ENCODE data around the gene DTNA.
"Not testable (repeated sequence)": the region's sequence is repeated elsewhere in the genome, so short reads cannot be mapped to it uniquely, and the experiment has no call there.

DTNA gene

GRCh38 chr18:34725737-34726136 lies 15.6 kb downstream of the DTNA start:
- DNase-seq (ENCODE audit: low read depth), result not testable (repeated sequence)

DNA sequence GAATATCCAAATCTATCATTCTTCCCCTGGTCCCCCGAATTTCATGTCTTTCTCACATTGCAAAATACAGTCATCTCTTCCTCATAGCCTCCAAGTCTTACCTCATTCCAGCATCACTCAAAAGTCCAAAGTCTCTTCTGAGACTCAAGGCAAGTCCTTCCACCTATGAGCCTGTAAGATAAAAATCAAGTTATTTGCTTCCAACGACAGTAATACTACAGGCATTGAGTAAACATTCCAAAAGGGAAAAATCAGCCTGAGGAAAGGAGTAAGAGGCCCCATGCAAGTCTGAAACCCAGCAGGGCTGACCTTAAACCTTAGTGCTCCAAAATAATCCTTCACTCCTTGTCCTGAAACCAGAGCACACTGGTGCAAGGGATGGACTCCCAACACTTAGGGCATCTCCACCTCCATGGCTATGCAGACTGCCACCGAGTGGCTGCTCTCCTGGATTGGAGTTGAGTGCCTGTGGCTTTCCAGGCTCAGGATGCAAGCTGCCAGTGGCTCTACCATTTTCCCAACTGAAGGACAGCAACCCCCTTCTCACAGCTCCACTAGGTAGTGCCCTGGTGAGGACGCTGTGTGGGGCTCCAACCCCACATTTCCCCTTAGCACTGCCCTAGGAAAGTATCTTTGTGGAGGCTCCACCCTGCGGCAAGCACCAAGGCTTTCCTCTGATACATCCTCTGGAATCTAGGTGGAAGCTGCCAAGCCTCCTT lies 16.3 kb downstream of the DTNA start:
- no peak for DNase-seq (ENCODE audit: low read depth)

DNA sequence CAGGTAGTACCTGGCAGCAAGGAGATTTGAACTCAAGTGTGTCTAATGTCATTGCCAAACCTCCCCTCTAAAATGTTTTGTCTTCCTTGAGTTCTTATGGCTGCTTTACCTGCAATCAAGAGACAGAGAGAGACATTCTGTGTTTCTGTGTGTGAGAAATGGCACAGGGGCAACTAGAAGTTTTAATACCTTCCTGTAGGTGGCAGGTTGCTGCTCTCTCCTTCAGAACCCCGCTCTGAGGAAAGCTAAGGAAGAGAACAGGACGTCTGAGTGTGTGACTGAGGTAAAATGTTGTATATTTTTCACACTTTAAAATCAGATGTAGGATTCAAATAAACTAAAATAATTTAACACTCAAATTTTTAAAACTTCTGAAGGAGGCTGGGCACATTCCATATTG lies 19.2 kb downstream of the DTNA start:
- no peak for DNase-seq (ENCODE audit: low read depth)

GRCh38 chr18:34729740-34730355 lies 19.8 kb downstream of the DTNA start:
- DNase-seq (ENCODE audit: low read depth), result no peak

DNA sequence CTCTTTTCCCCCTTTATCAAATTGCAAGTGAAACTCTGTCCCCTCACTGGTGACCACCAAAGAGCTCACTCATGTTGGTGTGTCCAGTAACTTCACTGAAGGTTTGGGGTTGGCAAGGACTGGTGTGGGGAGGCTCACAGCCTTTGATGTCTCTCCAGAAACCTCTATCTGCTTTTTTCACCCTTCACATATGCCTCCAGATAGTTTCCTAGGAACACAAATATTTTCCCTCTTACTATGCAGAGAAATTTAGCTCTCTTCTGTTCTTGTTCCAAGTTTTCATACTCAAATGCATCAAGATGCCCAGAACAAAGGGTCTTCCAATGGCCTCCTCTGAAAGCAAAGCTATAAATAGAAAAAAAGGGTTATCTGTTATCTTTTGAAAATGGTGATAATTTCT lies 20.7 kb downstream of the DTNA start:
- DNase-seq (ENCODE audit: low read depth), result no peak

GRCh38 chr18:34734056-34734455 lies 24.0 kb downstream of the DTNA start:
- DNase-seq (ENCODE audit: low read depth), result no peak

DNA sequence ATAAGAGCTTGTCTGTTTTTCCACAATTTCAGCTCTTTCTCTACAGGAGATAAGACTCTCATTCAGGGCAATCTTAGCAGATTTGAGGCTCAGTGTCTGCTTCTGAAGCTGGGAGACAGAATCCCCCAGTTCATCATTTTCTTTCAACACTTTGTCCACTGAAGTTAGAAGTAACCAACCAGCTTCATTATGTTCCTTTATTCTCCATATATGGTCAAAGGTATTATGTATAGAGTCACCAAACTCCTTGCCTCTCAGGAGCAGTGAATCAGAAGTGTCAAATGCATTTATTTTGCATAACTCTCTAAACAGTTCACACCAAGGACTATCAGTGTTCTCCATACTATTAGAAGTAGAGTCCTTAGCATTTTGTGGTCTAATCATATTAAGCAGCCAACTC lies 24.4 kb downstream of the DTNA start:
- not testable (repeated sequence) for DNase-seq (ENCODE audit: low read depth)

- no peak for DNase-seq (ENCODE audit: low read depth)
These were observed 28.2 kb downstream of the DTNA start for GRCh38 chr18:34738175-34738894.

DNA sequence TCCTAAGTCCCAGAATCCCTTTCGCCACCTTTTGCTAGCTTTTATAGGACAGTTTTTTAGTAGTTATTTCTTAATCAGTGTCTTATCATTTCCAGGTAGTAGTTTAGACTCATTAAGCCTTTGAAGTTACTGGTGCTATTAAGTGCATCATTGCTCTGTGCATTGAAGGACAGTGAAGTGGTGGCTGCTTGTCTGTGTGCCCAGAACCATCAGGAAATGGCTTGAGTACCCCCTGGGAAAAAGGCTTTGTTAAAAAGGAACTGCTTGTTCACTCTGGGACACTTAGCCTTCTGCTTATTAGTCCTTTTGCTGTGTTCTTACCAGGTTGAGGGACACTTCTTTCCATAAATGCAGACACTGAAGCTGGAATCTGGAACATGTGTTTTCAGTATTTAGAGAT lies 30.0 kb downstream of the DTNA start:
- no peak for DNase-seq (ENCODE audit: low read depth)

DNA sequence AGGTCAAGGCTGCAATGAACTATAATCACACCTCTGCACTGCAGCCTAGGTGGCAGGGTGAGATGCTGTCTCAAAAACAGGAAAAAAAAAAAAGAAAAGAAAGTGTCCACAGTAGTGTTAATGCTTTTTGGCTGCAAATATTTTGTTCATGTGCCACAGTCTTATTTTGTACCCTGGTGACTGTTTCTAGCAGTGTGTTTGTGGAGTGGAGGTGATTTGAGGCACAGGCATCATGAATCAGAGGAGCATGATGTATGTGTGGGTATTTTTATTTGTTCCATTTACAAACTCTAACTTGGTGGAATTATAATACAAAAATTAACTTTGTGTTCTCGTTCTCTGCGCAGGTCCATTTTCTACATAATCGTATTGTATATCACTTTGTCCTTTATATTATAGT lies 30.6 kb downstream of the DTNA start:
- no peak for DNase-seq (ENCODE audit: low read depth)

DNA sequence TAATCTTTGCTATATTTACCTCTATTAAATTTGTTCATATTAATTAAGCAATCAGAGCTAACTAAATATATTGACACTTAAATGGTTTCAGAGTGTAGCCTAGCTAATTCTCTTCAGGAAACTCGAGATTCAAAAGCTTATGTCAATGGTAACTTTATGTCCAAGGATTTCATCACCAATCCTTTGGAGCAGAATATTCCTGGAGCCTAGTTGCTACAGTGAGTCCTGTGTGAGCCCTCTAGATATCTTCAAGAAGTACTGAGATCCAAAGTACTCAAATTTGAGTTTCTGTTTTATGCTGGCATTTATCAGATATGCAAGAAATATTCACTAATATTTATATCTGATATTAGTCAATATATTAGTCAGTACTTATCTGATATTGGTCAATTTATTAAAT lies 31.3 kb downstream of the DTNA start:
- DNase-seq (ENCODE audit: low read depth), result no peak

DNA sequence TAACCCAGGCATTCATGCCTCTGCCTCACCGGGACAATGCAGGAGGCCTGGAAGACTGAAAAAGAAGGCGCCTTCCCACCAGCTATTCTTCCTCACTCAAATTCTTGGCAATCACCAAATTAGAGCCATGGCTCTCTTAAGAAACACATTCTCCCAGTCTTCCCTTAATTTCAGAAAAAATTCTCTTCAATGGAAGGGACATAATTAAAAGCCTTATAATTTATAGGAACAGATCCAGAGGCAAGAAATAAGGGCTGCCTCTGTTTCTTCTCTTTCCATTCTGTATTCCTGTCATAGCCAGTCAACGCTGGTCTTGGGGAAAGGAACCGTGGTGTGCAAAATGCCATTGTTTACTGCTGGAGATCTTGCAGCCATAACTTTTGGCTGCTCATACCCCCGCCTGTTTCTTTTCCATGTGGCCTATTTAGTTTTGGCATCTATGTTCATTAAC lies 32.8 kb downstream of the DTNA start:
- DNase-seq (ENCODE audit: low read depth), result no peak

DNA sequence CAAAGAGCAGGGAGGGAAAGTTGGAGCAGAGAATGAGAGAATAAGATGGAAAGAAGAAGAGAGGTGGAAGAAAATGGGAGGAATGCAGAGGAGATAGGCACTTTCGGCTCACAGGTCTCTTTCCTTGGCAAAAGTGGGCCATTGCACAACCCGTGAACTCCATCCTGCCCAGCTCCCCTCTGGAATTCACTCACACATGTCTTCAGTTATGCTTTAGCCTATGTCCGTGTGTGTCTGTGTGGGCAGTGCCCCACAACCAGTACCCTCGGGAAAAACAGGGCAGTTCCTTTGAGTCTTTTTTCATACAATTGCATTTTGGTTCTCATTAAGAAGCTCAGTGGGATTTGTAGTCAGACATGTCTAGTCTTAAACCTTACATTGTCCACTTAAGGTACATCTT lies 34.5 kb downstream of the DTNA start:
- DNase-seq (ENCODE audit: low read depth), result no peak

GRCh38 chr18:34746614-34747013 lies 36.5 kb downstream of the DTNA start:
- DNase-seq (ENCODE audit: low read depth), result no peak

- DNase-seq (ENCODE audit: low read depth), result no peak
These were observed 39.6 kb downstream of the DTNA start for GRCh38 chr18:34749721-34750120.

GRCh38 chr18:34752056-34752455 lies 42.0 kb downstream of the DTNA start:
- no peak for DNase-seq (ENCODE audit: low read depth)

GRCh38 chr18:34754300-34754699 lies 44.2 kb downstream of the DTNA start:
- no peak for DNase-seq (ENCODE audit: low read depth)

- no peak for DNase-seq (ENCODE audit: low read depth)
These were observed 47.6 kb downstream of the DTNA start for GRCh38 chr18:34757666-34758065.

DNA sequence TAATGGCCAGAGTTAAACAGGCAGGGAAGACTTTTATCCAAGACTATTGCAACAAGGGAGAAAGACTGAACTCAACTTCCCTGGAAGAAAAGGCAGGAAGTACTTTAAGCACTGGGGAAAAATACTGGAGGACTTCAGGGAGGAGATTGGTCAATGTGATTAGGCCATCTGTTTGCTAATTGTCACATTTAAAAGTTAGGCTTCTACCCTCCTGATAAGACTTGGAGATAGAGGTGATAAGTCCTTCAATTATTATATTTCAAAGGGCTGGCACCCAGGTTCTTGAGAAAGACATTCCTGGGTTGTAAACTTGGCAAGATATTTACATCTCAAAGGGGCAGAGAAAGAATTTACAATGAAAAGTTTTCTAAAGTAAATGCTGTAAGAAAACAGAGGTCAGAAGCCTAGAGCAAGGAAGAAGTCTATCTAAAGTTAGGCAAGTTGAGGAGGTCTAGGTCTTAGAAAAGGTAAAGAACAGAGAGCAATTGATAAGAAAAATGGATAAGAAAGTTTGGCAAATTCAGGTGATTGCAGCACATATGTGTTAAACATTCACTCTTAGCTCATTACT lies 48.4 kb downstream of the DTNA start:
- DNase-seq (ENCODE audit: low read depth), result no peak

- DNase-seq (ENCODE audit: low read depth), result no peak
These were observed 50.3 kb downstream of the DTNA start for GRCh38 chr18:34760444-34760843.

GRCh38 chr18:34764451-34764850 lies 54.4 kb downstream of the DTNA start:
- no peak for DNase-seq (ENCODE audit: low read depth)

GRCh38 chr18:34767601-34768027 lies 57.5 kb downstream of the DTNA start:
- DNase-seq (ENCODE audit: low read depth), result no peak

DNA sequence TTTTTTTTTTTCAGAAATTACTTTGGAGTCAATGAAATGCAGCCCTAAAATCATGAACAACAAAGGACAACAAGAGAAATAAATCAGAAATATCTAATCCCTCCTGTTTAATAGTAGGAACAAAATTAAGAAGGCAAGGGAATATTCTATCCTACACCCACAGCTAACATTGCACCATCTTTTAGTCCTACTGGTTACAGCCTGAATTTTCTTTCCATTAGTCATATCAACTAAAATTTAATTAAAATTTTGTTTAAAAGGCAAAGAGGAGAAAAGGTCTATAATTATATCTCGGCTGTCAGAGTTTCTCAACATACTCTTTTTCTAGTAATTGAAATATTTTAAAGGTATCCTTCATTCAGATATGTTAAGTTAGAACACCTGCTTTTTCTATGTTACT lies 61.9 kb downstream of the DTNA start:
- no peak for DNase-seq (ENCODE audit: low read depth)

All from activated T-helper 1 cell treated with Interleukin-2 at 50 U/mL for 16 hours (primary cell).